Suprapubic skin (tissue), 4 donors: ENCODE measurements around the gene TBC1D24.

Experiments used
- CTCF ChIP-seq, 2 donors: fragments of 200-600 bp in 1 of 2; fragments of 450-650 bp in 1 of 2; sonication (generic) in 1 of 2; IDR thresholded peaks; one replicate each; pipeline ENCODE4 v1.5.1; 2016 to 2019; ENCODE audit warnings: antibody characterized with exemption in 2 of 2, mild to moderate bottlenecking in 1 of 2, moderate library complexity in 1 of 2
- EP300 ChIP-seq: sonication (generic); formaldehyde crosslinking; IDR thresholded peaks from one replicate; pipeline ENCODE4 v1.6.1; 2017; ENCODE audit warnings: antibody characterized with exemption
- POLR2A ChIP-seq, 2 donors: fragments of 450-650 bp; IDR thresholded peaks; one replicate each; pipeline ENCODE4 v1.6.1; 2017; ENCODE audit warnings: antibody characterized with exemption in 2 of 2, mild to moderate bottlenecking in 2 of 2, moderate library complexity in 2 of 2
- POLR2AphosphoS5 ChIP-seq, 3 donors: sonication (generic); formaldehyde crosslinking; IDR thresholded peaks; one replicate each; pipeline ENCODE4 v1.6.1; 2017; ENCODE audit warnings: antibody characterized with exemption in 3 of 3

- no peak for TF ChIP-seq POLR2AphosphoS5 (IDR thresholded peaks at IDR 0.05)
- no peak for TF ChIP-seq CTCF (IDR thresholded peaks at IDR 0.05)
- TF ChIP-seq POLR2A (IDR thresholded peaks at IDR 0.05), result no peak
- TF ChIP-seq EP300, result no peak
Observed at GRCh38 chr16:2526135-2526534, 51.2 kb downstream of the TBC1D24 start.
